ENCODE measurements around the gene SOX11. TPM values are rescaled to one million over a fixed set of nuclear protein-coding genes. Genes with fewer than 3 reads are reported as not detected.

Gene SOX11
- total RNA-seq, 2 experiments from 2014 or later, result 7.7 to 13.0 TPM

GRCh38 chr2:5720426-5720825 lies 28.2 kb downstream of the SOX11 start:
- Histone ChIP-seq H3K9me3 (ENCODE audit: low read length) (no peaks in the 10 kb centered on the region), H3K4me2 (ENCODE audit: low read length) (no peak overlapping the region), H3K4me3 (ENCODE audit: low read depth, low read length, poor library complexity, severe bottlenecking) (no peak overlapping the region), H3K4me1 (ENCODE audit: insufficient read depth, low read length, poor library complexity, severe bottlenecking) (no peaks in the 10 kb centered on the region), H4K20me1 (ENCODE audit: insufficient read depth, low read length) (no peaks in the 10 kb centered on the region), H2AFZ (ENCODE audit: low read length) (no peak overlapping the region), H3K9me2 (ENCODE audit: insufficient read depth, low read length) (no peaks in the 10 kb centered on the region), H3K79me2 (ENCODE audit: insufficient read depth, low read depth, low read length) (no peaks in the 10 kb centered on the region), H3K27ac (ENCODE audit: low read depth, low read length, poor library complexity, severe bottlenecking) (no peak overlapping the region), H3K36me3 (ENCODE audit: insufficient read depth, low read length) (no peaks in the 10 kb centered on the region)
- no peak for TF ChIP-seq EZH2phosphoT487 (IDR thresholded peaks at IDR 0.05; ENCODE audit: borderline replicate concordance, low read depth, low read length)
- TF ChIP-seq, protein P1, sequence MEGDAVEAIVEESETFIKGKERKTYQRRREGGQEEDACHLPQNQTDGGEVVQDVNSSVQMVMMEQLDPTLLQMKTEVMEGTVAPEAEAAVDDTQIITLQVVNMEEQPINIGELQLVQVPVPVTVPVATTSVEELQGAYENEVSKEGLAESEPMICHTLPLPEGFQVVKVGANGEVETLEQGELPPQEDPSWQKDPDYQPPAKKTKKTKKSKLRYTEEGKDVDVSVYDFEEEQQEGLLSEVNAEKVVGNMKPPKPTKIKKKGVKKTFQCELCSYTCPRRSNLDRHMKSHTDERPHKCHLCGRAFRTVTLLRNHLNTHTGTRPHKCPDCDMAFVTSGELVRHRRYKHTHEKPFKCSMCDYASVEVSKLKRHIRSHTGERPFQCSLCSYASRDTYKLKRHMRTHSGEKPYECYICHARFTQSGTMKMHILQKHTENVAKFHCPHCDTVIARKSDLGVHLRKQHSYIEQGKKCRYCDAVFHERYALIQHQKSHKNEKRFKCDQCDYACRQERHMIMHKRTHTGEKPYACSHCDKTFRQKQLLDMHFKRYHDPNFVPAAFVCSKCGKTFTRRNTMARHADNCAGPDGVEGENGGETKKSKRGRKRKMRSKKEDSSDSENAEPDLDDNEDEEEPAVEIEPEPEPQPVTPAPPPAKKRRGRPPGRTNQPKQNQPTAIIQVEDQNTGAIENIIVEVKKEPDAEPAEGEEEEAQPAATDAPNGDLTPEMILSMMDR (conservative IDR thresholded peaks at IDR 0.05; ENCODE audit: low read length), result no peak
- BruUV-seq (replicated peaks), result no TSS peak
- intact Hi-C loops (cut with micrococcal nuclease; ENCODE audit: unreplicated experiment), result no loop called here
- DNase-seq (ENCODE audit: low spot score), result no peak
- POLR2A ChIA-PET, result no interaction called here
- CTCF ChIA-PET (ENCODE audit: unreplicated experiment), result no interaction called here

DNA sequence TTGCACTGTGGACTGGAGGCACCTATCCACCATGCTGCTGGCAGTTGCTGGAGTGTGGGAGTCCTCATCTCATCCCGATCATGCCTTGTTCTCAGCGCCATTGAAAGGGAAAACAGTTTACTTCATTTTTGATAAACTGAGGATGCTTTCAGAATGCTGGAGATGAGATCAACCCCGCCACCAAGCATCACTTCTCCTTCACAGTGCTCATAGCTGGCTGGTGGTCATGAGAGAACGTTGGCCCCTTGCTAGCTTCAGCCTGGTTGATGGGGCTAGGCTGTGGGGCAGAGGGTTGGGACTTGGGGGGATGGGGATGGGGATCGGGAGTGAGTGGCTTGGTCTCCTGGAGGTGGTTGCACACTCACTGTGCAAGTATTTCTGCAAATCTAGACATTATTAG lies 30.1 kb downstream of the SOX11 start:
- no peaks in the 10 kb centered on the region for H3K4me1 ChIP-seq (ENCODE audit: insufficient read depth, low read length, poor library complexity, severe bottlenecking)
- no peaks in the 10 kb centered on the region for H3K9me3 ChIP-seq (ENCODE audit: low read length)
- intact Hi-C loops (cut with micrococcal nuclease; ENCODE audit: unreplicated experiment), result no loop called here
- H2AFZ ChIP-seq (ENCODE audit: low read length), result no peak overlapping the region
- no peak for DNase-seq (ENCODE audit: low spot score)
- no peaks in the 10 kb centered on the region for H3K9me2 ChIP-seq (ENCODE audit: insufficient read depth, low read length)
- H3K79me2 ChIP-seq (ENCODE audit: insufficient read depth, low read depth, low read length), result no peaks in the 10 kb centered on the region
- TF ChIP-seq, protein P1 (conservative IDR thresholded peaks at IDR 0.05; ENCODE audit: low read length), result no peak
- no peak for TF ChIP-seq EZH2phosphoT487 (IDR thresholded peaks at IDR 0.05; ENCODE audit: borderline replicate concordance, low read depth, low read length)
- H3K36me3 ChIP-seq (ENCODE audit: insufficient read depth, low read length), result no peaks in the 10 kb centered on the region
- ChIA-PET CTCF (ENCODE audit: unreplicated experiment) (no interaction called here), POLR2A (interaction anchor here (0.9 kb wide), 1 partner anchor 228 kb away, joined by 4 read pairs; no protein-coding TSS in a partner anchor)
- no TSS peak for BruUV-seq (replicated peaks)
- H3K4me2 ChIP-seq (ENCODE audit: low read length), result no peak overlapping the region
- no peak overlapping the region for H3K4me3 ChIP-seq (ENCODE audit: low read depth, low read length, poor library complexity, severe bottlenecking)
- H3K27ac ChIP-seq (ENCODE audit: low read depth, low read length, poor library complexity, severe bottlenecking), result no peak overlapping the region
- H4K20me1 ChIP-seq (ENCODE audit: insufficient read depth, low read length), result no peaks in the 10 kb centered on the region

- Histone ChIP-seq H3K9me2 (ENCODE audit: insufficient read depth, low read length) (no peaks in the 10 kb centered on the region), H3K4me1 (ENCODE audit: insufficient read depth, low read length, poor library complexity, severe bottlenecking) (no peaks in the 10 kb centered on the region), H3K36me3 (ENCODE audit: insufficient read depth, low read length) (no peaks in the 10 kb centered on the region), H3K4me2 (ENCODE audit: low read length) (no peak overlapping the region), H3K27ac (ENCODE audit: low read depth, low read length, poor library complexity, severe bottlenecking) (no peak overlapping the region), H3K79me2 (ENCODE audit: insufficient read depth, low read depth, low read length) (no peaks in the 10 kb centered on the region), H2AFZ (ENCODE audit: low read length) (no peak overlapping the region), H3K4me3 (ENCODE audit: low read depth, low read length, poor library complexity, severe bottlenecking) (no peak overlapping the region), H3K9me3 (ENCODE audit: low read length) (no peaks in the 10 kb centered on the region), H4K20me1 (ENCODE audit: insufficient read depth, low read length) (no peaks in the 10 kb centered on the region)
- TF ChIP-seq, protein P1 (conservative IDR thresholded peaks at IDR 0.05; ENCODE audit: low read length), result no peak
- TF ChIP-seq EZH2phosphoT487 (IDR thresholded peaks at IDR 0.05; ENCODE audit: borderline replicate concordance, low read depth, low read length), result no peak
- ChIA-PET CTCF (ENCODE audit: unreplicated experiment) (no interaction called here), POLR2A (no interaction called here)
- no peak for DNase-seq (ENCODE audit: low spot score)
- BruUV-seq (replicated peaks), result no TSS peak
- intact Hi-C loops (cut with micrococcal nuclease; ENCODE audit: unreplicated experiment), result no loop called here
These were observed 31.9 kb downstream of the SOX11 start for GRCh38 chr2:5723791-5724735.
